ENCODE data around the gene MOCS3. TPM values are rescaled to one million over a fixed set of nuclear protein-coding genes. Genes with fewer than 3 reads are reported as not detected.
A peak's percentile ranks its signal among the peaks of the same experiment; 100 is the strongest.

Gene MOCS3
- polyA plus RNA-seq, 2 of the 4 experiments (the other 2 are of a cell fraction): 4.8 to 5.7 TPM

DNA sequence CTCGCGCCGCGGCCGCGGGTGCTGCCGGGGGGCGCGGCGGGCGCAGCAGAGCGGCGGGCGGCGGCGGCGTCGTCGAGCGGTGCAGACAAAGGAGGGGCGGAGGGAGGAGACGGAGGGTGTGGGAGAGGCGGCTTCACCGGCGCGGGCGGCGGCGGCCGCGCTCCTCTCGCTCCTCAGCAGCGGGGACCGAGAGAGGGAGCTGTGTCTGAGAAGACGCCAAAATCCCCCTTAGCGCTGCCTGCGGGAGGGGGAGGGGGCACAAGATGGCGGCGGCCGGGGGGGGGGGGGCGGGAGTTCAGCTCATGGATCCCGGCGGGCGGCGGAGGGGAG is 27.7 kb upstream of the MOCS3 start:
- ATAC-seq (peak; percentile 52 to 58), FAIRE-seq (no peak), DNase-seq (ENCODE audit: low read depth in 1 of 2, low spot score in 1 of 2) (no peak)
- Histone ChIP-seq H3K4me2 (peak overlapping the region; percentile 76; the same call in 2 of the 3 replicates), H3K4me3 (peak overlapping the region; percentile 83), H3K9me3 (no peaks in the 10 kb centered on the region), H3K4me1 (peaks cover 40% of the 10 kb centered on the region), H3K27ac (peak overlapping the region; percentile 98 to 99)
- ChIA-PET POLR2A (interaction anchor here (0.6 to 3.9 kb wide), 17 partner anchors 9 to 429 kb away, joined by 3 to 34 read pairs (median 4); partner anchors contain the start of genes BCAS4, DPM1 and MOCS3), CTCF (interaction anchor here (0.6 to 14.1 kb wide), 19 partner anchors 9 to 403 kb away, joined by 3 to 187 read pairs (median 4); partner anchors contain the start of genes BCAS4, DPM1 and MOCS3)
- TF ChIP-seq FOXS1 (CRISPR knock-in tag; IDR thresholded peaks at IDR 0.05) (no peak), POLR2A (IDR thresholded peaks at IDR 0.05; ENCODE audit: low read length) (peak; percentile 14; the same call in 1 of the 2 replicates)
- 2% methylated on average over 18 of the region's 45 CpGs for WGBS (ENCODE audit: missing lambda C conversion rate)

DNA sequence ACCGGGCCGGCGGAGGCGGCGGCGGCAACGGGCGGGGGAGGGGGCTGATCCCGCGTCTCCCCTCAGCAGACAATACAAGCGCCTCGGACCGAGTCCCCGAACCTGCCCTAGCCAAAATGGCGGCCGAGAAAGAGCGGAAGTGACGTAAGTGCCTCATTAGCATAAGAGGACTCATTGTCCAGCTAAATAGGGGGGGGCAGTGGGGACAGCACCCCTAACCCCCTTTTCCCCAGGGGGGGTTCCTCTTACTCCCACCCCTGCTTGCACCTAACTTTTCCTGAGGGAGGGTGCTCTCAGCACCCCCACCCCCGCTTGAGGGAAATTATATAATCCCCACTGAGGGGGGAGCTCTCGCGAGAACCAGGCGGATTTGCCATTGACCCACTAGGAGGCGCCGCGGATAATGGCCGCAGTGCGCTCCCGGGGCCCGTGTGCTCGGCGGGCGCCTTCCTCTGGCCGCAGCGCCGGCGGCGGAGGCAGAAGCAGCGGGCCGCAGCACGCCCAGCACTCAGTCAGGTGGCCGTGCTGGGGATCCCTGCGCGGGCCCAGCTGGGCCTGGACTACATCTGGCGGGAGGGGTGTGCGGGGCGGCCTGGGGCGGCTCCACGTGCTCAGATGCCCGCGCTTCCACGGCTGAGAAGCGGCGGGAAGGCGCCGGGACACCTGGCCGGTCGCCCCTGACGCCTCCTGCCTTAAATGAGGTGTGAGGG is 27.2 kb upstream of the MOCS3 start, which contains the start of gene ADNP:
TSS of gene ADNP (minus strand) at position 132 of the 710 bp plus-strand sequence. CDS start 27,441 bp downstream, outside the sequence.
- no peak for FAIRE-seq
- H3K4me1 ChIP-seq: peaks cover 36% of the 10 kb centered on the region
- ATAC-seq: peak; percentile 70 to 81
- peak within 1 kb of the TSS; percentile 98 to 99 for H3K27ac ChIP-seq
- no peaks in the 10 kb centered on the region for H3K9me3 ChIP-seq
- WGBS (ENCODE audit: missing lambda C conversion rate): 3% methylated on average over 13 of the region's 58 CpGs
- H3K4me3 ChIP-seq: peak within 1 kb of the TSS; percentile 83
- H3K4me2 ChIP-seq: peak within 1 kb of the TSS; percentile 96
- peak; percentile 58 to 96 for DNase-seq (ENCODE audit: low read depth in 1 of 2, low spot score in 1 of 2)
- CTCF ChIA-PET: interaction anchor here (0.6 to 14.1 kb wide), 20 partner anchors 9 to 403 kb away, joined by 3 to 187 read pairs (median 4); partner anchors contain the start of genes BCAS4, DPM1 and MOCS3
- POLR2A ChIA-PET: interaction anchor here (0.6 to 3.9 kb wide), 16 partner anchors 9 to 429 kb away, joined by 3 to 34 read pairs (median 4); partner anchors contain the start of genes BCAS4, DPM1 and MOCS3
- TF ChIP-seq NFE2L2 (conservative IDR thresholded peaks at IDR 0.05; ENCODE audit: low read length): no peak
- TF ChIP-seq ZC3H11A (IDR thresholded peaks at IDR 0.05): no peak
- TF ChIP-seq PHF8 (IDR thresholded peaks at IDR 0.05; ENCODE audit: borderline replicate concordance, low read depth): peak; percentile 72; the same call in 1 of the 2 replicates
- no peak for TF ChIP-seq ZFP36 (IDR thresholded peaks at IDR 0.05; ENCODE audit: borderline replicate concordance, partially characterized antibody)
- no peak for TF ChIP-seq CBX8 (IDR thresholded peaks at IDR 0.05)
- TF ChIP-seq ESRRA (IDR thresholded peaks at IDR 0.05; ENCODE audit: borderline replicate concordance, low read length): no peak
- TF ChIP-seq FOSB (CRISPR knock-in tag; IDR thresholded peaks at IDR 0.05): no peak
- TF ChIP-seq MAZ (IDR thresholded peaks at IDR 0.05; ENCODE audit: borderline replicate concordance, low read depth, low read length): no peak
- no peak for TF ChIP-seq BHLHE40 (IDR thresholded peaks at IDR 0.05; ENCODE audit: low read depth, low read length)
- TF ChIP-seq, protein P1, sequence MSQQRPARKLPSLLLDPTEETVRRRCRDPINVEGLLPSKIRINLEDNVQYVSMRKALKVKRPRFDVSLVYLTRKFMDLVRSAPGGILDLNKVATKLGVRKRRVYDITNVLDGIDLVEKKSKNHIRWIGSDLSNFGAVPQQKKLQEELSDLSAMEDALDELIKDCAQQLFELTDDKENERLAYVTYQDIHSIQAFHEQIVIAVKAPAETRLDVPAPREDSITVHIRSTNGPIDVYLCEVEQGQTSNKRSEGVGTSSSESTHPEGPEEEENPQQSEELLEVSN (IDR thresholded peaks at IDR 0.05; ENCODE audit: borderline replicate concordance, low read depth): peak; percentile 98
- TF ChIP-seq RNF2 (IDR thresholded peaks at IDR 0.05; ENCODE audit: borderline replicate concordance, low read depth): no peak; the same call in 1 of the 2 replicates
- TF ChIP-seq JUN (IDR thresholded peaks at IDR 0.05): peak in 1 of 2 experiments; percentile 91; a peak in 4 of 5 replicates
- TF ChIP-seq RAD21 (conservative IDR thresholded peaks at IDR 0.05 in 1 of 2, IDR thresholded peaks at IDR 0.05 in 1 of 2): no peak
- no peak for TF ChIP-seq EHMT2 (IDR thresholded peaks at IDR 0.05; ENCODE audit: low read depth)
- TF ChIP-seq CBX2 (IDR thresholded peaks at IDR 0.05; ENCODE audit: borderline replicate concordance, low read depth): no peak
- TF ChIP-seq, protein P2, sequence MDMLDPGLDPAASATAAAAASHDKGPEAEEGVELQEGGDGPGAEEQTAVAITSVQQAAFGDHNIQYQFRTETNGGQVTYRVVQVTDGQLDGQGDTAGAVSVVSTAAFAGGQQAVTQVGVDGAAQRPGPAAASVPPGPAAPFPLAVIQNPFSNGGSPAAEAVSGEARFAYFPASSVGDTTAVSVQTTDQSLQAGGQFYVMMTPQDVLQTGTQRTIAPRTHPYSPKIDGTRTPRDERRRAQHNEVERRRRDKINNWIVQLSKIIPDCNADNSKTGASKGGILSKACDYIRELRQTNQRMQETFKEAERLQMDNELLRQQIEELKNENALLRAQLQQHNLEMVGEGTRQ (IDR thresholded peaks at IDR 0.05): peak; percentile 72
- peak; percentile 70; the same call in 1 of the 2 replicates for TF ChIP-seq RARB (CRISPR knock-in tag; IDR thresholded peaks at IDR 0.05)
- peak; percentile 87 for TF ChIP-seq FOXS1 (CRISPR knock-in tag; IDR thresholded peaks at IDR 0.05)
- TF ChIP-seq HEYL (CRISPR knock-in tag; IDR thresholded peaks at IDR 0.05): peak; percentile 87
- peak; percentile 54 for TF ChIP-seq POLR2A (IDR thresholded peaks at IDR 0.05; ENCODE audit: low read length)
- TF ChIP-seq CTCF (IDR thresholded peaks at IDR 0.05): peak; percentile 54
- TF ChIP-seq, protein P3, sequence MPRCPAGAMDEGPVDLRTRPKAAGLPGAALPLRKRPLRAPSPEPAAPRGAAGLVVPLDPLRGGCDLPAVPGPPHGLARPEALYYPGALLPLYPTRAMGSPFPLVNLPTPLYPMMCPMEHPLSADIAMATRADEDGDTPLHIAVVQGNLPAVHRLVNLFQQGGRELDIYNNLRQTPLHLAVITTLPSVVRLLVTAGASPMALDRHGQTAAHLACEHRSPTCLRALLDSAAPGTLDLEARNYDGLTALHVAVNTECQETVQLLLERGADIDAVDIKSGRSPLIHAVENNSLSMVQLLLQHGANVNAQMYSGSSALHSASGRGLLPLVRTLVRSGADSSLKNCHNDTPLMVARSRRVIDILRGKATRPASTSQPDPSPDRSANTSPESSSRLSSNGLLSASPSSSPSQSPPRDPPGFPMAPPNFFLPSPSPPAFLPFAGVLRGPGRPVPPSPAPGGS (IDR thresholded peaks at IDR 0.05): peak; percentile 72; the same call in 1 of the 3 replicates
- TF ChIP-seq EHF (CRISPR knock-in tag; IDR thresholded peaks at IDR 0.05): peak; percentile 97
- TF ChIP-seq SMC3 (IDR thresholded peaks at IDR 0.05): peak; percentile 22; the same call in 1 of the 3 replicates
- peak; percentile 73 for TF ChIP-seq RFX5 (IDR thresholded peaks at IDR 0.05)
- no peak for TF ChIP-seq CHD4 (IDR thresholded peaks at IDR 0.05; ENCODE audit: borderline replicate concordance)
- no peak for TF ChIP-seq KDM5A (IDR thresholded peaks at IDR 0.05)
- peak; percentile 84; the same call in 1 of the 2 replicates for TF ChIP-seq HOXA7 (CRISPR knock-in tag; IDR thresholded peaks at IDR 0.05)
- no peak for TF ChIP-seq KDM1A (IDR thresholded peaks at IDR 0.05; ENCODE audit: low read depth)
- TF ChIP-seq MYC (IDR thresholded peaks at IDR 0.05; ENCODE audit: borderline replicate concordance, low read length): peak; percentile 98
- TF ChIP-seq CHD2 (IDR thresholded peaks at IDR 0.05; ENCODE audit: low read length, partially characterized antibody): peak; percentile 96

Measured in A549 (cell line).